GM18520 (cell line): Measurements from ENCODE around the gene ADAM22.

ENCODE experiments used
- ATAC-seq: cut with Tn5 transposase; IDR thresholded peaks from one replicate; pipeline ENCODE4 v1.9.1; 2021; ENCODE audit not compliant: unreplicated experiment

Gene ADAM22

GRCh38 chr7:88040694-88041093, 106.6 kb downstream of the ADAM22 start:
- ATAC-seq, result no peak

- no peak for ATAC-seq
Observed at GRCh38 chr7:88041583-88041982, 107.5 kb downstream of the ADAM22 start.

- ATAC-seq, result no peak
Observed at GRCh38 chr7:88042157-88042556, 108.1 kb downstream of the ADAM22 start.

- ATAC-seq, result no peak
Observed at GRCh38 chr7:88042803-88043202, 108.8 kb downstream of the ADAM22 start.

GRCh38 chr7:88044069-88044468, 110.0 kb downstream of the ADAM22 start:
- ATAC-seq, result no peak

- ATAC-seq, result no peak
Observed at GRCh38 chr7:88046839-88047573, 113.0 kb downstream of the ADAM22 start.

- ATAC-seq, result no peak
Observed at GRCh38 chr7:88057655-88058054, 123.6 kb downstream of the ADAM22 start.

GRCh38 chr7:88062238-88062637, 128.2 kb downstream of the ADAM22 start:
- no peak for ATAC-seq

GRCh38 chr7:88069093-88069492, 135.0 kb downstream of the ADAM22 start:
- ATAC-seq, result no peak

GRCh38 chr7:88071994-88072714, 138.1 kb downstream of the ADAM22 start:
- ATAC-seq, result peak; percentile 84

GRCh38 chr7:88072715-88073055, 138.6 kb downstream of the ADAM22 start:
- ATAC-seq, result no peak

- peak; percentile 23 for ATAC-seq
Observed at GRCh38 chr7:88073626-88074025, 139.6 kb downstream of the ADAM22 start.

- ATAC-seq, result no peak
Observed at GRCh38 chr7:88075216-88075615, 141.2 kb downstream of the ADAM22 start.

GRCh38 chr7:88083883-88084282, 149.8 kb downstream of the ADAM22 start:
- ATAC-seq, result no peak

GRCh38 chr7:88089561-88089960, 155.5 kb downstream of the ADAM22 start:
- no peak for ATAC-seq

GRCh38 chr7:88090240-88090639, 156.2 kb downstream of the ADAM22 start:
- no peak for ATAC-seq

GRCh38 chr7:88090671-88091070, 156.6 kb downstream of the ADAM22 start:
- ATAC-seq, result no peak

GRCh38 chr7:88091988-88092675, 158.1 kb downstream of the ADAM22 start:
- ATAC-seq, result no peak

GRCh38 chr7:88092676-88092999, 158.6 kb downstream of the ADAM22 start:
- ATAC-seq, result no peak

GRCh38 chr7:88101769-88102168, 167.7 kb downstream of the ADAM22 start:
- peak; percentile 51 for ATAC-seq

GRCh38 chr7:88102675-88103074, 168.6 kb downstream of the ADAM22 start:
- no peak for ATAC-seq

- ATAC-seq, result no peak
Observed at GRCh38 chr7:88104732-88105131, 170.7 kb downstream of the ADAM22 start.
